Muscle of back (tissue), 11 donors: ENCODE data around the gene NMNAT3. TPM values are rescaled to one million over a fixed set of nuclear protein-coding genes. Genes with fewer than 3 reads are reported as not detected.

Source experiments
- DNase-seq, 3 donors: peaks; one replicate each; pipeline versions ENCODE4 v3.0.0 to v3.0.0-alpha.2; 2013
- polyA plus RNA-seq, 10 donors: library from polyadenylated mRNA; unstranded; fragments of 120-200 nt; gene quantifications; one replicate each; pipeline ENCODE4 v1.2.1, GENCODE V29; 2013; ENCODE audit not compliant: insufficient read length in 10 of 10

The NMNAT3 gene
- polyA plus RNA-seq, 10 donors = 2.4 to 6.7 (median 4.0) TPM

- no peak for DNase-seq
Observed at GRCh38 chr3:139541532-139542288, 136.1 kb downstream of the NMNAT3 start.

- peak in 1 of 3 donors; percentile 39 for DNase-seq
Observed at GRCh38 chr3:139540651-139541531, 136.9 kb downstream of the NMNAT3 start.

- peak in 1 of 3 donors; percentile 72 for DNase-seq
Observed at GRCh38 chr3:139538733-139539132, 139.0 kb downstream of the NMNAT3 start.

- no peak for DNase-seq
Observed at GRCh38 chr3:139537795-139538621, 139.8 kb downstream of the NMNAT3 start.

- no peak for DNase-seq
Observed at GRCh38 chr3:139537361-139537760, 140.4 kb downstream of the NMNAT3 start.

- DNase-seq = peak in 1 of 3 donors; percentile 68
Observed at GRCh38 chr3:139534992-139535879, 142.5 kb downstream of the NMNAT3 start.

- peak in 2 of 3 donors; percentile 64 to 70 for DNase-seq
Observed at GRCh38 chr3:139534455-139534812, 143.3 kb downstream of the NMNAT3 start.

- peak in 1 of 3 donors; percentile 86 for DNase-seq
Observed at GRCh38 chr3:139533781-139534454, 143.9 kb downstream of the NMNAT3 start.

GRCh38 chr3:139532976-139533375 is 144.8 kb downstream of the NMNAT3 start:
- peak in 1 of 3 donors; percentile 35 for DNase-seq

GRCh38 chr3:139530717-139531116 is 147.1 kb downstream of the NMNAT3 start:
- no peak for DNase-seq

GRCh38 chr3:139529662-139530061 is 148.1 kb downstream of the NMNAT3 start:
- DNase-seq = no peak

- no peak for DNase-seq
Observed at GRCh38 chr3:139528924-139529323, 148.8 kb downstream of the NMNAT3 start.

- DNase-seq = no peak
Observed at GRCh38 chr3:139528281-139528680, 149.5 kb downstream of the NMNAT3 start.

GRCh38 chr3:139527265-139527664 is 150.5 kb downstream of the NMNAT3 start:
- no peak for DNase-seq

- no peak for DNase-seq
Observed at GRCh38 chr3:139526146-139526545, 151.6 kb downstream of the NMNAT3 start.

- DNase-seq = no peak
Observed at GRCh38 chr3:139524841-139525636, 152.7 kb downstream of the NMNAT3 start.

- DNase-seq = no peak
Observed at GRCh38 chr3:139523718-139524117, 154.1 kb downstream of the NMNAT3 start.

GRCh38 chr3:139523166-139523565 is 154.6 kb downstream of the NMNAT3 start:
- DNase-seq = no peak

- no peak for DNase-seq
Observed at GRCh38 chr3:139522421-139522820, 155.4 kb downstream of the NMNAT3 start.
